ENCODE data around the gene SEPHS1. TPM values are rescaled to one million over a fixed set of nuclear protein-coding genes. Genes with fewer than 3 reads are reported as not detected.

SEPHS1 gene
- total RNA-seq, 2 experiments from 2014 or later = 63.5 to 64.0 TPM

GRCh38 chr10:13270877-13271551 is 77.1 kb downstream of the SEPHS1 start:
- POLR2A ChIA-PET = no interaction called here
- peaks cover 3% of the 10 kb centered on the region for H3K27me3 Mint-ChIP-seq (ENCODE audit: low read depth)

GRCh38 chr10:13268841-13269240 is 79.3 kb downstream of the SEPHS1 start:
- H3K27me3 Mint-ChIP-seq (ENCODE audit: low read depth) = peaks cover 5% of the 10 kb centered on the region

More at GRCh38 chr10:13270877-13271551, 77.1 kb downstream of the SEPHS1 start:
- Mint-ChIP-seq H3K4me1 (ENCODE audit: low read depth) (peaks cover 10% of the 10 kb centered on the region), H3K36me3 (ENCODE audit: low read depth) (no peaks in the 10 kb centered on the region), H3K27ac (no peak overlapping the region), H3K9me3 (ENCODE audit: insufficient read depth) (no peaks in the 10 kb centered on the region), H3K4me3 (no peak overlapping the region)
- ATAC-seq = no peak
- no peak for DNase-seq
- CTCF ChIA-PET = no interaction called here

GRCh38 chr10:13268310-13268709 is 79.8 kb downstream of the SEPHS1 start:
- ATAC-seq = no peak
- Mint-ChIP-seq H3K27me3 (ENCODE audit: low read depth) (peaks cover 5% of the 10 kb centered on the region), H3K4me1 (ENCODE audit: low read depth) (peaks cover 10% of the 10 kb centered on the region), H3K4me3 (no peak overlapping the region), H3K9me3 (ENCODE audit: insufficient read depth) (no peaks in the 10 kb centered on the region), H3K27ac (no peak overlapping the region), H3K36me3 (ENCODE audit: low read depth) (no peaks in the 10 kb centered on the region)
- no peak for DNase-seq
- ChIA-PET POLR2A (no interaction called here), CTCF (interaction anchor here (1.2 to 1.4 kb wide), 2 partner anchors 24 to 83 kb away, joined by 3 read pairs; no protein-coding TSS in a partner anchor)

More at GRCh38 chr10:13268841-13269240, 79.3 kb downstream of the SEPHS1 start:
- CTCF ChIA-PET = interaction anchor here (1.2 to 1.7 kb wide), 3 partner anchors 25 to 83 kb away, joined by 3 to 4 read pairs (median 3); no protein-coding TSS in a partner anchor
- Mint-ChIP-seq H3K9me3 (ENCODE audit: insufficient read depth) (no peaks in the 10 kb centered on the region), H3K4me1 (ENCODE audit: low read depth) (peaks cover 10% of the 10 kb centered on the region), H3K36me3 (ENCODE audit: low read depth) (no peaks in the 10 kb centered on the region), H3K4me3 (no peak overlapping the region), H3K27ac (no peak overlapping the region)
- POLR2A ChIA-PET = no interaction called here
- DNase-seq (no peak), ATAC-seq (no peak)

Other genes with a start within 250 kb of the SEPHS1 start
- gene OPTN, start 248.1 kb downstream of the SEPHS1 start, total RNA-seq = 10 to 100 TPM; 72.4 to 73.8 TPM
- 10 to 100 TPM; 68.3 to 73.5 TPM for gene MCM10, start 186.7 kb downstream of the SEPHS1 start, total RNA-seq
- not detected for gene UCMA, start 113.9 kb downstream of the SEPHS1 start, total RNA-seq
- gene PHYH, start 48.2 kb downstream of the SEPHS1 start, total RNA-seq = 10 to 100 TPM; 11.5 to 12.7 TPM
- gene BEND7, start 180.7 kb upstream of the SEPHS1 start, total RNA-seq = not detected
- 10 to 100 TPM; 22.9 to 23.9 TPM for gene PRPF18, start 238.7 kb upstream of the SEPHS1 start, total RNA-seq